GM12875 (cell line): Measurements from ENCODE around the gene CTIF.

ENCODE experiments used
- H3K4me3 ChIP-seq: one replicate; pipeline ENCODE4 v1.5.1; 2011; ENCODE audit warnings: low read depth, low read length, control low read depth
- TF ChIP-seq, protein P1 (sequence below): IDR thresholded peaks from 2 replicates; pipeline ENCODE4 v1.5.1; 2011; ENCODE audit warnings: low read depth, mild to moderate bottlenecking, control low read depth, inconsistent platforms, low read length, moderate library complexity, borderline replicate concordance; ENCODE audit not compliant: insufficient read depth

The CTIF gene

DNA sequence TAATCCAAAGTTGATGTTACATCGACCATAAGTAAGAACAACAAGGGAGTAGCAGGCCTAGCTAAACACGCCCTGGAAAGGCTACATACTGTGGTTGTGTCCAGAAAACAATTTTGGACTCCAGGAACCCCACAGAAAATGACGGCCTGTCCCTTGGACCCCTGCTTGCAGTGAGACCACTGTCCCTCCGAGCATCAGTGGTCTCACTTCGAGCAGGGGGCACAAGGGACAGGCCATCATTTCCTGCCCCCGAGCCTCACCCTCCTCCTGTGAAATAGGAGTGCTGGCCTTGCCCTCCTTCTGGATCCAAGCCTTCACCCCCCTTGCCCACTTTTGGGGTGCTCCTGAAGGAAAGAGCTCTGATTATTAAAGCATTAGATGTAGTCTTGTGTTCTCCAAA is 144.4 kb downstream of the CTIF start:
- no peak overlapping the region for H3K4me3 ChIP-seq
- TF ChIP-seq, protein P1, sequence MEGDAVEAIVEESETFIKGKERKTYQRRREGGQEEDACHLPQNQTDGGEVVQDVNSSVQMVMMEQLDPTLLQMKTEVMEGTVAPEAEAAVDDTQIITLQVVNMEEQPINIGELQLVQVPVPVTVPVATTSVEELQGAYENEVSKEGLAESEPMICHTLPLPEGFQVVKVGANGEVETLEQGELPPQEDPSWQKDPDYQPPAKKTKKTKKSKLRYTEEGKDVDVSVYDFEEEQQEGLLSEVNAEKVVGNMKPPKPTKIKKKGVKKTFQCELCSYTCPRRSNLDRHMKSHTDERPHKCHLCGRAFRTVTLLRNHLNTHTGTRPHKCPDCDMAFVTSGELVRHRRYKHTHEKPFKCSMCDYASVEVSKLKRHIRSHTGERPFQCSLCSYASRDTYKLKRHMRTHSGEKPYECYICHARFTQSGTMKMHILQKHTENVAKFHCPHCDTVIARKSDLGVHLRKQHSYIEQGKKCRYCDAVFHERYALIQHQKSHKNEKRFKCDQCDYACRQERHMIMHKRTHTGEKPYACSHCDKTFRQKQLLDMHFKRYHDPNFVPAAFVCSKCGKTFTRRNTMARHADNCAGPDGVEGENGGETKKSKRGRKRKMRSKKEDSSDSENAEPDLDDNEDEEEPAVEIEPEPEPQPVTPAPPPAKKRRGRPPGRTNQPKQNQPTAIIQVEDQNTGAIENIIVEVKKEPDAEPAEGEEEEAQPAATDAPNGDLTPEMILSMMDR, result no peak

DNA sequence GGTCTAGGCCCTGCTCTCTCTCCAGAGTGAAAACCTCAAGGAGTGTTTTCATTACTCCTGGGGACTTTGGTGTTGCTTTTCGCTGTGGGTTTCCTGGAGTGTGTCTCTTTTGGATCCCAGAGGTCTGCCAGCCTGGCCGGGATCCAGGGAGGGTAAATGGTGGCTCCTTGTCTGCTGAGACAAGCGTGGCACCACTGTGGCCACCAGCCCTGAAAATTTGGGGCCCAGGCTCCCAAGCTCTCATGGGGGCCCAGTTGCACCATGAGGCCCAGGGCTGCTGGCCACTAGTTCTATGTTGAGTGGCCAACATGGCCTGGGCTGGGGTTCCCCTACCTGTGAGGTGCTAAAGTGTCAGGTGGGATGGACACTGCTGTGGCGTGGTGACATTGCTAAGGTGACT is 144.8 kb downstream of the CTIF start:
- H3K4me3 ChIP-seq, result no peak overlapping the region
- TF ChIP-seq, protein P1, result no peak

DNA sequence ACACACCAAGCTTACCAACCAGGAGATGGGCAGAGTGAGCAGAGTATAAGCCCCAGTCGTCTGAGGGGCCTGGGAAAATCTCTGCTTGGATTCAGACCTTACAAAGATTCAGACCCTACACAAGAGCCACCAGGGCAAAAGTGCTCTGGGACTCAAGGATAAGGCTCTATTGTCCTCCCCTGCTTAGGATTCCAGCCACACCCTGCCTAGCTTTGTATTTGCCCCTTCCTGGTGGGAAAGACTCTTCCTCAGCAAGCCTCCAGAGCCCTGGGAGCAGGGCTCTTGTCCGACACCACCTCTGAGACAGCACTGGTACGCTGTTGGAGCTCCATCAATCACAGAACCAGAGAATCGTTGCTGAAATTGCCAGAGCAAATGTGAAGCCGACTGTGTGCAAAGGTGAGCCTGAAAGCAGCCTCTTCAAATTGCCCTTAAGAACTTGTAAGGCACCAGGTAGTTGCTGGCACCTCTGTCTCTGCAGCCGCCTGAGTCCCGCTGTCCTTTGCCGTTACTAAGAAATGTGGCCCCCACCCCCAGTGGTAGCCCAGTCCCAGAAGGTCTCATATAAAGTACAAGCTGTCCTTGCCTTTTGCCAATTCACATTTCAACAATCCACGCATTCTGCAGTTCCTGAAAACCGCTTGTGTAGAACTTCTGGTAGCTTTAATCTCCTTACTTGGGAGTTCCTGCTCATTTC is 148.7 kb downstream of the CTIF start:
- TF ChIP-seq, protein P1, result no peak
- H3K4me3 ChIP-seq, result no peak overlapping the region

DNA sequence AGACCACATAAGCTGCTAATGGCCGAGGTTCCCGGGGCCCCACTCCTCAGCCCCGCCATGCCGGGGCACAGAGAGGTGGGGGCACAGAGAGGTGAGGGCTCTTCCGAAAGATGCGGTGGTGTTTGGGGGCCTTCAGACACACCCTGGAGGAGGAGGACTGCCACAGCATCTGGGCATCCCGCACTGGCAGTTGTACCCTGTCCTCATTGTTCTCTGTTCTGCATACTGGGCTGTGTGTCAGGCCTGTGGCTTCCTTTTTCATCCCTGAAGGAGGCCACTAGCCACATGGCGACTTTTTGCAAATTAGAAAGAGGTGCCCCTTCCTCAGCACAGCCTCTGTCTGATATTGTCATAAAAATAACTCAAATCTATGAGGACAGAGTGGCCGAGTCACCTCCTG is 150.1 kb downstream of the CTIF start:
- no peak overlapping the region for H3K4me3 ChIP-seq

DNA sequence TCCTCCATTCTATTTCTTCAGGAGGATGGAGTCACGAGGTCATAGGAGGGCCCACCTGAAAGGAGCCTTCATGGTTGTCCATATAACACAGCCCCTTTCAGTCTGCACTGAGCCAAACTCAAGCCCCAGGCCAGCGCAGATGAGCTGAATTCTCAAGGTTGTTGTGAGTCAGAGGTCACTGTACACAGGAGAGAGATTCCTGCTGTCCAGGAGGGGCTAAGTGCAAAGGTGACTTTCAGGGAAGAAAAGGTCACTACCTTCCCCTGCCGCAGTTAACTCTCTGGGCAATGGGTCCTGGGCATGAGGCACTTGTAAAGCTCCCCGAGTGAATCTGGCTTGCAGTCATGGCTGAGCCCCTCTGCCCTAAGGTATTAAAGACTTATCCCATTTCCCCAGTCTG is 150.7 kb downstream of the CTIF start:
- TF ChIP-seq, protein P1, result no peak
- no peak overlapping the region for H3K4me3 ChIP-seq

More for the DNA sequence above, 150.1 kb downstream of the CTIF start:
- TF ChIP-seq, protein P1, result no peak

DNA sequence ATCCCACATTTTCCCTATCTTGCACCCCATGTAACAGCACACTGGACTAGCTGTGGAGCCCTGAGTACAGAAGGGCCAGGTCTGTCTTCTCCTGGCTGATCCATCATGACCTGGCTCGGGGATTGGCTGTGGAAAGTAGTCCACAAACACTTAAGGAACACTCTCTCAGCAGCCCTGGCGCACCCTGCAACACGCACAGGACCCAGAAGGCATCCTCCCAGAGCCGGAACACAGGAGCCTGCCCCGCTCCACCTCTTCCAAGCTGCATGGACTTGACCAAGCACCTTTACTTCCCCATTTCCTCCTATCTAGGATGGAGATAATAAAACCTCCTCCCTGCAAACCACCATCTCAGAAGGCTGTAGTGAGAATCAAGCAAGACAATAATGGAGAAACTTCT is 151.7 kb downstream of the CTIF start:
- TF ChIP-seq, protein P1, result no peak
- no peak overlapping the region for H3K4me3 ChIP-seq

DNA sequence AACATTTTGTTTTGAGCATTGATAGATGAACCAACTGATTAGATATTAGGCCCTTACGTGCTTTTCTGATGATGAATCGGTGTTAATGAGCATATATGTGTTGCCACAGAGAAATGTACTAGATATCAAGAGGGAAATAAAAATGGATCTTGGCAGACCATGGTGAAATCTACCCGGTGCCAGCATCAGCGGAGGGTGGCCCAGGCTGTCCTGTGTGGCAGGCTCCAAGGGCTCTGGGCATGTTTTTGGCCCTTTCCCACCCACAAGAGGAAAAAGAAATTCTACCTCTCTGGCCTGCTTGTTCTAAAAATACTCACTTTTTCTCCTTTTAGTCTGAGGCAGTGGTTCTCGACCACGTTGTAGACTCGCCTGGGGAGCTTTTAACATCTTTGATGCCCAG is 154.2 kb downstream of the CTIF start:
- no peak overlapping the region for H3K4me3 ChIP-seq
- TF ChIP-seq, protein P1, result no peak
